HepG2 (cell line): ENCODE results near the gene CAPN8. TPM values are rescaled to one million over a fixed set of nuclear protein-coding genes. Genes with fewer than 3 reads are reported as not detected.

Experiments
- ATAC-seq: fragments of 200-7000 bp; cut with Tn5 transposase; 3 replicates; pipeline ENCODE4 v1.9.1; 2020; ENCODE audit warnings: mild to moderate bottlenecking, moderate library complexity
- BruUV-seq: library from RNA; stranded (reverse); fragments of 400-500 nt; replicated peaks from 2 replicates; lab custom pipeline; 2021; lab: Mats Ljungman, UMichigan
- CTCF ChIA-PET: fragments of 300-600 bp; formaldehyde crosslinking; extraction: SDS; loops from one replicate; lab custom pipeline; 2021; ENCODE audit warnings: low total read pairs, inconsistent platforms, low intra/inter-chr PET ratio; lab: Yijun Ruan, JAX
- POLR2A ChIA-PET: fragments of 350-600 bp; sonication (Branson Sonifier 250); formaldehyde crosslinking; loops from one replicate; lab custom pipeline; 2020; ENCODE audit warnings: antibody characterized with exemption, inconsistent platforms; lab: Yijun Ruan, JAX
- DNase-seq: peaks from one replicate; pipeline ENCODE4 v3.0.0-alpha.2; 2015; ENCODE audit warnings: low spot score
- FAIRE-seq: peaks from 3 replicates; lab custom pipeline; 2011; peaks lifted over from hg19 to GRCh38; lab: Jason Lieb, UNC
- H2AFZ ChIP-seq: one replicate; pipeline ENCODE4 v1.6.1; 2011; ENCODE audit warnings: low read length, inconsistent platforms
- H3K27ac ChIP-seq: fragments of 300-600 bp; 3 replicates; pipeline ENCODE4 v1.8.0; 2011; ENCODE audit warnings: mixed run types, mild to moderate bottlenecking, mixed read lengths, low read length, inconsistent platforms; ENCODE audit not compliant: insufficient read depth; ENCODE audit errors: extremely low read length
- H3K27me3 ChIP-seq, 2 experiments: fragments of 200-600 bp in 1 of 2; 2 replicates in 1 of 2; 3 replicates in 1 of 2; pipeline versions ENCODE4 v1.6.0 to v1.8.0; 2011; ENCODE audit warnings: low read length in 2 of 2, mild to moderate bottlenecking in 2 of 2, moderate library complexity in 2 of 2, inconsistent platforms in 1 of 2; ENCODE audit not compliant: insufficient read depth in 2 of 2, control insufficient read depth in 1 of 2
- H3K36me3 ChIP-seq, 2 experiments: fragments of 200-600 bp in 1 of 2; replicated peaks in 1 of 2; 2 replicates in 1 of 2; 3 replicates in 1 of 2; pipeline versions ENCODE4 v1.5.1 to v1.8.0; 2011; ENCODE audit warnings: low read length in 2 of 2, inconsistent platforms in 1 of 2; ENCODE audit not compliant: insufficient read depth in 2 of 2, control insufficient read depth in 1 of 2
- H3K4me1 ChIP-seq: 2 replicates; pipeline ENCODE4 v1.5.1; 2012; ENCODE audit warnings: low read length, inconsistent platforms; ENCODE audit not compliant: insufficient read depth
- H3K4me2 ChIP-seq: 2 replicates; pipeline ENCODE4 v1.6.0; 2011; ENCODE audit warnings: low read depth, low read length, inconsistent platforms
- H3K4me3 ChIP-seq, 3 experiments: fragments of 200-600 bp in 1 of 3; sonication (generic), shearing (Covaris generic) in 1 of 3; replicated peaks in 1 of 3; 2 replicates each; pipeline ENCODE4 v1.5.1; 2011 to 2016; ENCODE audit warnings: low read length in 3 of 3, inconsistent platforms in 2 of 3, low read depth in 2 of 3, mild to moderate bottlenecking in 2 of 3, control low read depth in 1 of 3, mixed read lengths in 1 of 3; ENCODE audit not compliant: insufficient read depth in 1 of 3
- H3K79me2 ChIP-seq: one replicate; pipeline ENCODE4 v1.6.1; 2011; ENCODE audit warnings: low read length, inconsistent platforms; ENCODE audit not compliant: insufficient read depth
- H3K9ac ChIP-seq: 2 replicates; pipeline ENCODE4 v1.6.0; 2011; ENCODE audit warnings: mild to moderate bottlenecking, low read depth, low read length, inconsistent platforms; ENCODE audit not compliant: insufficient read depth
- H3K9me3 ChIP-seq: 2 replicates; pipeline ENCODE4 v1.5.1; 2012; ENCODE audit warnings: mild to moderate bottlenecking, low read length
- H4K20me1 ChIP-seq: 2 replicates; pipeline ENCODE4 v1.6.0; 2011; ENCODE audit warnings: inconsistent platforms, mild to moderate bottlenecking, low read length, moderate library complexity; ENCODE audit not compliant: insufficient read depth
- AFF4 ChIP-seq: sonication (generic); formaldehyde crosslinking; IDR thresholded peaks from 2 replicates; pipeline ENCODE4 v1.4.0; 2020; ENCODE audit warnings: missing genetic modification reagents
- BCL6 ChIP-seq: IDR thresholded peaks from 2 replicates; pipeline ENCODE4 v1.6.1; 2016; ENCODE audit warnings: missing genetic modification reagents, missing compliant biosample characterization
- BHLHE40 ChIP-seq: IDR thresholded peaks from 2 replicates; pipeline ENCODE4 v1.6.1; 2011; ENCODE audit warnings: low read length, improper control_type of control experiment
- FOXJ3 ChIP-seq: sonication (generic); formaldehyde crosslinking; IDR thresholded peaks from 2 replicates; pipeline ENCODE4 v1.4.0; 2020; ENCODE audit warnings: missing genetic modification reagents, mild to moderate bottlenecking, borderline replicate concordance
- FOXK2 ChIP-seq: fragments of 450-650 bp; IDR thresholded peaks from 2 replicates; pipeline ENCODE4 v1.6.1; 2016
- KDM3A ChIP-seq: IDR thresholded peaks from 2 replicates; pipeline ENCODE4 v1.6.1; 2018; ENCODE audit warnings: low read depth, missing compliant biosample characterization
- KLF16 ChIP-seq, 2 experiments: sonication (generic) in 1 of 2; formaldehyde crosslinking in 1 of 2; IDR thresholded peaks; 2 replicates each; pipeline versions ENCODE4 v1.6.1 to v1.8.0; 2016 to 2023; ENCODE audit warnings: missing genetic modification reagents in 2 of 2, missing compliant biosample characterization in 1 of 2
- MYNN ChIP-seq: sonication (generic); formaldehyde crosslinking; IDR thresholded peaks from 2 replicates; pipeline ENCODE4 v1.4.0; 2020; ENCODE audit warnings: mild to moderate bottlenecking, low read depth, missing genetic modification reagents
- POLR2AphosphoS2 ChIP-seq: IDR thresholded peaks from 2 replicates; pipeline ENCODE4 v1.6.1; 2011; ENCODE audit warnings: low read depth, low read length, improper control_type of control experiment
- SMAD1 ChIP-seq: sonication (generic); formaldehyde crosslinking; IDR thresholded peaks from 2 replicates; pipeline ENCODE4 v1.4.0; 2020; ENCODE audit warnings: missing genetic modification reagents, low read depth, mild to moderate bottlenecking, borderline replicate concordance
- TBX3 ChIP-seq: fragments of 450-650 bp; IDR thresholded peaks from 2 replicates; pipeline ENCODE4 v1.6.1; 2017; ENCODE audit warnings: antibody characterized with exemption, mild to moderate bottlenecking, inconsistent platforms, borderline replicate concordance
- U2AF1 ChIP-seq: fragments of 200-400 bp; formaldehyde crosslinking; optimal IDR thresholded peaks from 2 replicates; pipeline ENCODE3; 2017; ENCODE audit warnings: mild to moderate bottlenecking, low read depth, low read length
- ZBTB49 ChIP-seq: sonication (generic); formaldehyde crosslinking; IDR thresholded peaks from 2 replicates; pipeline ENCODE4 v1.4.0; 2020; ENCODE audit warnings: missing genetic modification reagents, borderline replicate concordance
- ZFP36 ChIP-seq: fragments of 150-350 bp; IDR thresholded peaks from 2 replicates; pipeline ENCODE4 v1.6.1; 2018; ENCODE audit warnings: borderline replicate concordance, low read length, low read depth; ENCODE audit not compliant: partially characterized antibody
- ZNF280D ChIP-seq: sonication (generic); formaldehyde crosslinking; IDR thresholded peaks from 2 replicates; pipeline ENCODE4 v1.5.1; 2020; ENCODE audit warnings: mild to moderate bottlenecking, missing genetic modification reagents
- ZNF331 ChIP-seq: sonication (generic); formaldehyde crosslinking; IDR thresholded peaks from 2 replicates; pipeline ENCODE4 v1.4.0; 2020; ENCODE audit warnings: missing genetic modification reagents
- ZNF619 ChIP-seq: sonication (generic); formaldehyde crosslinking; IDR thresholded peaks from 2 replicates; pipeline ENCODE4 v1.4.0; 2020; ENCODE audit warnings: mild to moderate bottlenecking, missing genetic modification reagents
- ZNF772 ChIP-seq: sonication (generic); formaldehyde crosslinking; IDR thresholded peaks from 2 replicates; pipeline ENCODE4 v1.5.0; 2020; ENCODE audit warnings: mild to moderate bottlenecking, missing genetic modification reagents
- WGBS: methylation state at CpG from one replicate; pipeline ENCODE4 v1.1.6; 2017; ENCODE audit warnings: low lambda C conversion rate; 5-methylcytosine and 5-hydroxymethylcytosine counted together
- in situ Hi-C: cut with HindIII; loops from 2 replicates; pipeline ENCODE4 v1.10.0; 2017; ENCODE audit warnings: low pct_unique_long_range_greater_than_20kb; ENCODE audit not compliant: extremely low pct_ligation_motif_present
- intact Hi-C: fragments of 100-400 bp; cut with micrococcal nuclease; formaldehyde crosslinking; loops from one replicate; pipeline ENCODE4 v1.10.0; 2022; ENCODE audit not compliant: unreplicated experiment
- polyA plus RNA-seq, 8 experiments: library from polyadenylated mRNA; depleted of rRNA in 3 of 8; stranded (reverse) in 7 of 8; unstranded in 1 of 8; fragments of >200 nt; fragmentation: Illumina TruSeq in 4 of 8; extraction: Trizol in 4 of 8; gene quantifications; 2 replicates each; pipeline versions ENCODE4 v1.2.1 to v1.2.3, GENCODE V29; 2011 to 2016; ENCODE audit warnings: low read depth in 4 of 8, missing spikeins in 1 of 8, mixed read lengths in 1 of 8; ENCODE audit not compliant: insufficient read depth in 1 of 8
- total RNA-seq, 5 experiments: library from RNA; depleted of rRNA; stranded (reverse); fragments of >200 nt; fragmentation: Illumina TruSeq; extraction: Trizol; gene quantifications; 2 replicates each; pipeline ENCODE4 v1.2.3, GENCODE V29; 2016; ENCODE audit warnings: low read depth in 1 of 5

The CAPN8 gene
- total and polyA plus RNA-seq, 2 of the 13 experiments (the other 11 are each of a cell fraction or from before 2014, with no cell fraction given) = 0.20 to 0.25 TPM

- H4K20me1 ChIP-seq = no peaks in the 10 kb centered on the region
- H3K4me3 ChIP-seq = no peak overlapping the region
- WGBS = 49% methylated on average over 6 of the region's 6 CpGs
- BruUV-seq = no TSS peak
- POLR2A ChIA-PET = no interaction called here
- H3K27me3 ChIP-seq = peaks cover 0 to 3% of the 10 kb centered on the region in 2 experiments; a peak in 2 of 5 replicates
- H3K9me3 ChIP-seq = no peaks in the 10 kb centered on the region
- H3K4me1 ChIP-seq = no peaks in the 10 kb centered on the region
- in situ Hi-C loops = no loop called here
- no peaks in the 10 kb centered on the region for H3K36me3 ChIP-seq
- intact Hi-C loops = no loop called here
- ATAC-seq (no peak), DNase-seq (no peak), FAIRE-seq (no peak)
- H2AFZ ChIP-seq = no peak overlapping the region
- no peak overlapping the region for H3K9ac ChIP-seq
- no peak overlapping the region for H3K27ac ChIP-seq
- no peak overlapping the region for H3K4me2 ChIP-seq
- H3K79me2 ChIP-seq = no peaks in the 10 kb centered on the region
- CTCF ChIA-PET = no interaction called here
- TF ChIP-seq ZNF772 (CRISPR knock-in tag) (no peak), U2AF1 (no peak), SMAD1 (no peak), KLF16 (CRISPR knock-in tag; IDR thresholded peaks at IDR 0.05) (no peak), BCL6 (CRISPR knock-in tag) (no peak), ZNF331 (CRISPR knock-in tag) (no peak), KDM3A (CRISPR knock-in tag) (no peak), BHLHE40 (no peak), AFF4 (CRISPR knock-in tag) (no peak), POLR2AphosphoS2 (no peak), ZBTB49 (CRISPR knock-in tag) (no peak), FOXJ3 (CRISPR knock-in tag) (no peak), TBX3 (no peak), ZNF619 (CRISPR knock-in tag) (no peak), MYNN (CRISPR knock-in tag) (no peak), ZFP36 (no peak), ZNF280D (CRISPR knock-in tag) (no peak), FOXK2 (no peak)
Observed at GRCh38 chr1:223512057-223512456, 153.4 kb downstream of the CAPN8 start.
